Activated CD4-positive, alpha-beta T cell treated with anti-CD3 and anti-CD28 coated beads, Interleukin-2, amount 50 U/mL, for 48 hours (primary cell): ENCODE data around the gene MYO1D.
A peak's percentile ranks its signal among the peaks of the same experiment; 100 is the strongest.
"Not testable (repeated sequence)": the region's sequence is repeated elsewhere in the genome, so short reads cannot be mapped to it uniquely, and the experiment has no call there.

Experiments used
- DNase-seq, 2 experiments: peaks; one replicate each; pipeline ENCODE4 v3.0.0-alpha.2; 2020

Gene MYO1D

DNA sequence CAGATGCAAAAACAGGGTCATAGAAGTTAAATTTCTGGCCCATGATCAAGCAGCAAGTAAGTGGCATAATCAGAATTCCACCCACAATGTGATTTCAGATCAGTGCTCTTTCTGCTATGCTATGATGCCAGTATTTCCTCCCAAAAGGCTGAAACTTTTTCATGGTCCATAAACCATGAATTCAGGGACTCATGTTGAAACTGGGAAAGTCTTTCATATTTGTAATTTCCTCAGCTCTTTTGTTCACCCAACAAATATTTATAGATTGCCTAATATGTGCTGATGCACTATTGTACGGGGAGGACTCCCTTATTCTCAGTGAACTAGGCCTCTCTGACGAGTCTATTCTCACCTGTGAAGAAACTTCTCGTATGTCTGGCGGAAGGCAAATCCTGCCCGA lies 156.3 kb downstream of the MYO1D start:
- DNase-seq, result no peak

DNA sequence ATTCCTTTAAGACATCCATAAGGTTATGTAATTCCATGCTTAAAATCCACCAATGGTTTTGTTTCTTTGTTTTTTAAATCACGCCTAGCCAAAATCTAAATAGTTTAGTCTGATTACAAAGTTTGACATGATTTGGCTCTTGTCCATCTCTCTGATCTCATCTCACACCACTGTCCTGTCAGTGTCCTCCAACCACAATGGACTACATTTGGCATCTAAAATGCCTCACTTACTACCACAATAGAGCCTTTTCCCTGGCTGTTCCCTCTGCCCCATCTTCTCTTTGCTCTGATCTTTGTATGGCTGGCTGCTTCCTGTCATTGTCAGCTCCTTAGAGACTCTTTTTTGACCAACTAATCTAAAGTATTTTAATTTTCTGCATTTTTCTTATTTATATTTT lies 157.2 kb downstream of the MYO1D start:
- no peak for DNase-seq

DNA sequence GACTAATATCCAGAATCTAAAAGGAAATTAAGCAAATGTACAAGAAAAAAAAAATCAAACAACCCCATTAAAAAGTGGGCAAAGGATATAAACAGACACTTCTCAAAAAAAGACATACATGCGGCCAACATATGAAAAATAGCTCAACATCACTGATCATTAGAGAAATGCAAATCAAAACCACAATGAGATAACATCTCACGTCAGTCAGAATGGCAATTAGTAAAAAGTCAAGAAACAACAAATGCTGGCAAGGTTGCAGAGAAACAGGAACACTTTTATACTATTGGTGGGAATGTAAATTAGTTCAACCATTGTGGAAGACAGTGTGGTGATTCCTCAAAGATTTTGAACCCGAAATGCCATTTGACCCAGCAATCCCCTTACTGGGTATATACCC lies 162.0 kb downstream of the MYO1D start:
- DNase-seq, result not testable (repeated sequence)

DNA sequence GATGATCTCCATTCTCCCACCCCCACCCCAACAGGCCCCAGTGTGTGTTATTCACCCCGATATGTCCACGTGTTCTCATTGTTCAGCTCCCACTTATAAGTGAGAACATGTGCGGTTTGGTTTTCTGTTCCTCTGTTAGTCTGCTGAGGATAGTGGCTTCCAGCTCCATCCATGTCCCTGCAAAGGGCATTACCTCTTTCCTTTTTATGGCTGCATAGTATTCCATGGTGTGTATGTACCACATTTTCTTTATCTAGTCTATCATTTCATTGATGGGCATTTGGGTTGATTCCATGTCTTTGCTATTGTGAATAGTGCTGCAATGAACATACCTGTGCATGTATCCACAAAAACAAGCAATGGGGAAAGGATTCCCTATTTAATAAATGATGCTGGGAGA lies 162.7 kb downstream of the MYO1D start:
- not testable (repeated sequence) for DNase-seq

DNA sequence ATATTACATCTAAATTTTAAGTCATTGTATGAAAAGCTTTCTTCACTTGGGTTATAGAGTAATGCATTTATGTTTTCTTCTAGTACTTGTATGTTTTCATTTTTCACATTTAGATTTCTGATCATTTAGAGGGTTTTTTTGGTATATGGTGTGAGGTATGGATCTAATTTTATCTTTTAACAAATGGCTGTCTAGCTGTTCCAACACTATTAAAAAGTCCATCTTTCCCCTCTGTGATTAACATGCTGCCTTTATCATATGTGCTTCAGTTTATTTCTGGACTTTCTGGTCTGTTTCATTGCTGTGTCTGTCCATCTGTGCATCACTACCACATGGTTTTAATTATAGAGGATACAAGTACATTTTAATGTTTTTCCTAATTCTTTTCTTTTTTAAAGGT lies 163.8 kb downstream of the MYO1D start:
- DNase-seq, result no peak

GRCh38 chr17:32709562-32709961 lies 167.4 kb downstream of the MYO1D start:
- DNase-seq, result no peak

DNA sequence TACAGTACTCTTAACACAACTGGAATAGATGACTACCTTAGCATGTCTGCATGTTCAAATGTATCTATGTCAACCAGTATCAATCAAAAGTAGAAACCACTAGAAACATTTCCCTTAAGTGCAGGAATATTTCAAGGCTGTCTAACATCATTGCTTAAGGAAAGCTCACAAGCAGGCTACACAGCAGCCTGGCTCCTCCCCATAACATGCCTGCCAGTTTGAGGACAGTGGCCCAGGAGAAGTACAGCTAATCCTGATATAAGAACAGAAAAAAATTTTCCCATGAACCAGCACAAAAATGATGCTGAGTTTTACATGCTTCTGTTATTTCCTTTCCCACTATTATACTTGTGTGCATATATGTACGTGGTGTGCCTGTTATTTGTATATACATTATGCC lies 175.1 kb downstream of the MYO1D start:
- DNase-seq, result no peak

DNA sequence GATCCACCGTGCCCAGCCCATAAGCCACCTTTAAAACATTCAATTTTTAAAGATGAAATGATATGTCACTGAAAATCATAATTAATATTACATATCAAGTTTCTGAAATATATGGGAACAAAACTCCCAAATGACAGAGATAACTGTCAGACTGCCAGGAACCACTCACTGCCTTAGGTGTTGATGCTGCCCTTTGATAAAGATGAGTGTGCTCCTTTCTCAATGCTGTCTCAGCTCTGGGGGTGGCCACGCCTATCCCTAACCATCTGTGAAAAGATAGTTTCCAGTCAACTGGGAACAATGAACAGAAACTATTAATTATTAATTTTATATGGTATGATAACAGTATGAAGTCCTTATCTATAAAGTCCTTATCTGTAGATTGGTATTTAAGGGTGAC lies 177.7 kb downstream of the MYO1D start:
- DNase-seq, result no peak

DNA sequence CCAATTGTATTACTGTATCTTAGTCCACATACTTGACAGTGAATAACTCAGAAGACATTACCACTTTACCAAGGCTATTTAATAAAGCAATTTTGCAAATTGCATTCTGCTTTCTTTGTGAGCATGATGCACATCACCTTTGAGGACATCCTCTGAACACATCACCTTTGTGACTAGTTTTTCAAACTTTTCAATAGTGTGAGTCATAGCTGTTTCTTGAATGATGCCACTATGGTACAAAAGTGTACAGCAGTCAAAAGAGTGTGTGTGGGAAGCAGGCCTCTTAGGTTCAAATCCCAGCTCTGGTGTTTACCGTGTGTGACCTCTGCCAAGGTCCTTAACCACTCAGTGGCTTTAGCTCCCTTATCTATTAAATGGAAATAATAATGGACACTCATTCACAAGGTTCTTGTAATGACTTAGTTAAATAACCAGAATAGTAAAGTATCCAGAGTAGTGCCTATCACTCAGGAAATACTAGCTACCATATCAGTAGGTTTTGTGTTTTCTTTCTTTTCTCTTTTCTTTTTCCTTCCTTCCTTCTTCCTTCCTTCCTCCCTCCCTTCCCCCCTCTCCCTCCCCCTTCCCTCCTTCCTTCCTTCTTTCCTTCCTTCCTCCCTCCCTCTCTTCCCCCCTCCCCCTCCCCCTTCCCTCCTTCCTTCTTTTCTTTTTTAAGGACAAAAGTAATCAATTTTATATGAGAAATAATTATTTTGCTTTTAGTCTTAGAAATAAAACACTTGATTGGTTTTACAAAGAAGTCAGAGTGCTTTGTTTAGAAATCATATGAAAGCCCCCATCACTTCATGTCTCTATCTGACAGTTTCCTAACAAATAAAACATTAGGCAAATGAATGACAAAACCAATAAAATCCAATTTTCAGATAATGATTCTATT lies 178.9 kb downstream of the MYO1D start:
- no peak for DNase-seq

DNA sequence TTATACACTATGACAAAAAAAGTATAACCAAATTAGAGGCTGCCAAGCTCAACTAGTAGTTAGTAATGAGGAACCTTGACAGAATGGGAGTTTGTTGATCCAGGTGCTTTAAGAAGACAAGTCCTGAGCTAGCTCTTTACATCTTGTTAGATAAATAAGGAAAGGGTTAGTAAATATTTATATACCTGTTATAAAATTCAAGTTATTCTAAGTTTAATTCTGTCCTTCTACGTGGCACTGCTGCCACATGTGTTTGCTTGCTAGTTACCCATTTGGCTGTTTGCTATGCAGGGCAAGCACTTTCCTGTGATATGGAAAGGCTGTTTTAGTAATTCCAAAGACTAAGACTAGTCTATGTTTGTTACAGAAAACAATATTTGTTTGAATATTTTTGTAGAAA lies 180.5 kb downstream of the MYO1D start:
- DNase-seq, result no peak

DNA sequence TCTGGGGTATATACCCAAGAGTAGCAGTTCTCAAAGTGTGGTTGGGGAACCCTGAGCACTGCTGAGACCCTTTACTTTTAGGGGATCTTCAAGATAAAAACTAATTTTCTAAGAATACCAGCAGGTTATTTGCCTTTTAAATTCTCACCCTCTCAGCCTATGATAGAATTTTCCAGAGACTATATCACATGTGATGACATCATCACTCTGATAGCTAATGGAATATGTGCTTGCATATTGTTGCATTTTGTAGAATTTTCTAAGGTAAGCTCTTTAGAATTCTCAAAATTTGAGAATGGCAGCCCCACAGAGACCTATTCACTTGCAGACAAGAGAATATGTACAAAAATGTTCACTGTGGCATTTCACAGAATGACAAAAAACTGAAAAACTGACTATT lies 181.1 kb downstream of the MYO1D start:
- DNase-seq, result no peak

DNA sequence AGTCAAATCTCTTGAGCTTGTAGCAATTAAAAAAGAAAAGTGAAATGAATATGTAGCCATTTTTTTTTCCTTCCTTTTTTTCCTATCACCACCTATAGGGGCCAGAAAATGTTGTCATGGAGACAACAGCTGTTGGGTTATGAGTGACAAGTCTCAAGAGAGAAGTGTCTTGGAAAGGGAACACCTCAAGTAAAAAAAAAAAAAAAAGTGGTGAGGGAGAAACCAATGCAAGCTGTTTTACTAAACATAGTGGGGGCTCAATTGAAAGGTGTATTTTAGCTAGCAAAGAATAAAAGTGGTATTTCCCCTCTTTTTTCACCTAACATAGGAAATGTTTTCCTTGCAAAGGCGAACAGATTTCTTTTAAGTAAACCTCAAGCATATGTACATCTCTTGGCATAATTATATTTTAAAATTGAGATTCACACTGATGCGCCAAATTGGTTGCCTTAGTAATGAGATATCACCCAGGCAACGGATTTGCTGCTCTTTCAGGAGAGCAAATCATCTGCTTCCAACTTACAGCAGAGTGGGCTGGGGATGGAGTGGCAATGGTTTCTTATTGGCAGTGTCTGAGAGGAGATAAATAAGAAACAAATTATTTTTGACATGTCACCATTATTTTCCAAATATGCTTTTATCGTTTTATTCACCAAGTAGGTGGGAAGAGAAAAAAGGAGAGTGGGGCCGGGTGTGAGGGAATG lies 183.6 kb downstream of the MYO1D start:
- no peak for DNase-seq

GRCh38 chr17:32692179-32692578 lies 184.7 kb downstream of the MYO1D start:
- DNase-seq, result no peak

DNA sequence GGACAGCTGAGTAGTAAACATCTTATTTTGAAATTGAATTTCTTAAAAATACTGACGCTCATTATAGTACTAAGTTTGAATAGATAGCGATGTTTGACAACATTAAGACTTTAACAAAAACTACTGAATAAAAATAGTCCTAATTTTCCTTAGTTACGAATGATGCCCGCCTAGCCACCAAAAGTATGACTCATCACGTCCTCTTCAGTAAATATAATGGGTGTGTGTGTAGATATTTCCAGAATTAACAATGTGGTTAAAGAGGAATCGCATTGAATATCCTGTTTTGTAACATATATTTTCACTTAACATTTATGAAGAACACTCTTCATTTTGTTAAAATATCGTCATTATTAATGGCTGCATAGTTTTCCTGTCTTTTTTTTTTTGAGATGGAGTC lies 187.6 kb downstream of the MYO1D start:
- DNase-seq, result no peak

DNA sequence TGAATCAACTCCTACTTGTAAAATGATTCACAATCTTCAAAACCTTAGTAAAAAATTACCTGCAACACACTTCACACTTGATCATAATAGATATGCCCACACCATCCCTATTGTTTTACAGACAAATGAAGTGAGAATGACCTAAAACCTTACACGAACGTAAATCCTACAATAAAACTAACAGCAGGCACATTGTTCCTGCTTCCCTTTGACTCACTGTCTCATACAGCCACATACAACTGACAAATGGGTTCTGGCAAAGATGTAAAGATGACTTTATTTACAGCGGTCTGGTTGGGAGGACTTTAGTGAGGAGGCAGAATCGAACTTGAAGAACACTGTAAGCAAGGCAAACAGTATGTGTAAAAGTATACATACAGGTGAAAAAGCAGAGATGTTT lies 188.7 kb downstream of the MYO1D start:
- DNase-seq, result no peak

DNA sequence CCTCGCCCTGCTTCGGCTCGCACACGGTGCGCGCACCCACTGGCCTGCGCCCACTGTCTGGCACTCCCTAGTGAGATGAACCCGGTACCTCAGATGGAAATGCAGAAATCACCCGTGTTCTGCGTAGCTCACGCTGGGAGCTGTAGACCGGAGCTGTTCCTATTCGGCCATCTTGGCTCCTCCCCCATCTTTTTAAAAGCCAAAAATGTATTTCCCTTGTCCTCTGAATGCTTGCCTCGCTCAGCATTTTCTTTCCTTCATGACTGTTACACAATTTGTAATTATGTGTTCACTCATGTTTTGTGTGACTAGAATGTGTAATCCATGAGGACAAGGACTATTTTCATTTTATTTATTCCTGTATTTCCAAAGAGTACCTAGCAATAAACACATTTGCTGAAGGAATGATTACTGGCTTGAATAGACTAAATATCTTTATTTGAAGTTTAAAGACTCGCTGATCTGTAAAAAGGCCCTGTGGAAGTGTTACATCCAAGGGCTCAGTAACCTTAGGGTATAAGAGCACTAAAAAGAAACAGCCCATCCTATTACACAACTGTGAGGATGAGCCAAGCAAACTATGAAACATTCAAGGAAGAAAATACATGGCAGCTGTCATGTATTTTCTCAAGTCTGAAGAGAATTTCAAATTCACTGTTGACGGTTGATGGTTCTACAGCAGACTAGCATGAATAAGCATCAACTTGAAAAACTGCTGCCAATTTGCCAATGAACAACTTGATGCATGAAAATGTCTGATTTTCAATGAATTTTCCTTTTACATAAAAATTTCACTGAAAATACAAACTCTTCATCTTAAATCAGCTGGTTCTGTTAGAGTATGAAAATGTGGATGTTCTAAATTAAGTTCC lies 192.6 kb downstream of the MYO1D start:
- no peak for DNase-seq

DNA sequence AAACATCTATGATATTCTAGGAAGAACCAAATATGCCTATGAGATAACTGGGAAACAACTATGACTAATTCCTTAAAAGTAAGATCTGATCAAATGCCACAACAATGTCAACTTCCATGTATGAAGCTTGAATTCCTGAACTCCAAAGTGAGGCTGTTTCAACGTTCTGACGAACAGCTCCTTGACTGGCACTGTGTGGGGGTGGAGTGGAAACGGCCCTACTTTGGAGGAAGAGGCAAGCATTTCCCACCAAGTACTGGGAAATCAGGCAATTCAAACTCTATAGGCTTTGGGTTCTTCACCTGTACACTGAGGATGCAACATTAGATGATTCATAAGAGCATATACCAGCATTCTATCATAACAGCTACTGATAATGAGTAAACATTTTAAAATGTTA lies 203.0 kb downstream of the MYO1D start:
- DNase-seq, result no peak

- no peak for DNase-seq
These were observed 204.2 kb downstream of the MYO1D start for GRCh38 chr17:32672711-32673110.

- DNase-seq, result no peak
These were observed 205.0 kb downstream of the MYO1D start for GRCh38 chr17:32671896-32672295.

- DNase-seq, result no peak
These were observed 211.9 kb downstream of the MYO1D start for GRCh38 chr17:32664936-32665583.

GRCh38 chr17:32660496-32660985 lies 216.4 kb downstream of the MYO1D start:
- no peak for DNase-seq

DNA sequence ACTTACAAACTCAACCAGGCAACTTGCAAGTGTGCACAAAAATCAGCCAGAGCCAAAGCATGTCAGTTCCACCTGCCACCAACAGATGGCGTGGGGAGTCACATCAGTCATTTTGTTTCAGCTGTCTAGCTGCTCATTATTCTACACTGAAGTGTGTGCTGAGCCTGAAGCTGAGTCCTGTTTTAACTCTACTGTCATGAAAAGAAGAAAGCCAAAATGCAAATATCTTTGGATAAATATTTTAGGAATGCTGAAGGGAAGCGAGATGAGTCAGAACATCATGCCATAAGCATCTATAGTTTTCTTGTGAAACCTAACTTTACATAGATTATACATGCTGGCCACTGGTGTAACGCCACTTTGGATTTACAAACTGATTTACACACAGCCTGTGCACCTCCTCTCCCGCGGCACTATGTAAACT lies 217.5 kb downstream of the MYO1D start:
- DNase-seq, result peak; percentile 74 to 82
